GM04503 (cell line): Measurements from ENCODE around the gene AKR1C2.
"Not testable (repeated sequence)": the region's sequence is repeated elsewhere in the genome, so short reads cannot be mapped to it uniquely, and the experiment has no call there.

Experiments used
- DNase-seq: peaks from one replicate; pipeline ENCODE4 v3.0.0-alpha.2; 2012; ENCODE audit warnings: low read depth

The AKR1C2 gene

DNA sequence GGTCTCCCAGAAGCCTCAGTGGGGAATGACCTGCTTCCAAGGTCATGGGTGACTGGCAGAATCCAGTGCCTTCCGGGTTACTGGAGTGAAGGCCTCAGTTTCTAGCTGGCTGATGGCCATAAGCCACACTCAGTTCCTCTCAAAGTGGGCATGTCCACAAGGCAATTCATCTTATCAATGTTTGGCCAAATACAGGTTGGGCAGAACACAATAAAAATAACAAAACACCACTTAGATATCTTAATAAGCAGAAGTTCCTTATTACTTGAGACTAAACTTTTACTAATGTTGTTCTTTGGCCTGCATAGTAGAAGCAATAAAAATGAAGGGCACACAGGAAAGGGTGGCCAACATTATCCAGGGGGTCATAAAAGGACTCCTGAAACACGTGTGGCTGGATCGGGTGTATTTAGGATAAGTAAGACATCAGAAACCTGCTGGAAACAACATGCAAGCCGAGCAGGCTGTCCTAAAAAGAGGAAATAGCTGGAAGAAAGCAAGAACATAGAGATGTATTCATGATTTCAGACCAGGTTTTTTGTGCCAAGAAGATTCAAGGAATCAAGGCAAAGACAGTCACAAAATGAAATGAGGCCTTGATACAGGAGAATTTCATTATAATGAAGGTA, 19.6 kb upstream of the AKR1C2 start:
- DNase-seq = no peak

DNA sequence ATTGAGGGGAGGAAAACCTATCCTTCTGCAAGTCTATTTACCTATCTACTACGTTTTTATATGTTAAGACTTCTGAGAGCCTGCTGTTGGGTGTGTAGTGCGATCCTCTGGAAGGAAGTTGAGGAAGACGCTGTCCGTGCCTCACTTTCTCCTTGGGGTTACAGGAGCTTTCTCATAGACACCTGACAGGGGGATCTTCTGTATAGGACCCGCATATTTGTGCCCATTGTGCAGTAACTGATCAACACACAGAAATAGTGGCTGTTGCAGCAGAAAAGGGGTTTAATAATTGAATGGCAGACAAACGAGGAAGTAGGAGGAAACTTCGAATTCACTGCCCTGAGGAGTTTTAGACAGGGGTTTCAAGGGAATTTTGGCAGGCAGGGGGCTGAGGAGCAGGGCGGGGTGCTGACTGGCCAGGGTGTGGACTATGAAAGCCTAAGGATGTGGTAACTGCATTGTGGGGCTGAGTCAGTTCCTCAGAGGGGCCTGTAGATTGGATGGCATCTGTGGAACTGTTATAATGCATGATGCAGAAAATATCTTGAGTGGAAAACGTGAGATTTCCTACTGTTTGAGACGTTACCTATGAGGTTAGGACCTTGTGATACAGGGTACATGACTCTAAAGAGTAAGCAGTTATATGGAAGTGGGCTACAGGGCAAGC, 18.1 kb upstream of the AKR1C2 start:
- DNase-seq = not testable (repeated sequence)

DNA sequence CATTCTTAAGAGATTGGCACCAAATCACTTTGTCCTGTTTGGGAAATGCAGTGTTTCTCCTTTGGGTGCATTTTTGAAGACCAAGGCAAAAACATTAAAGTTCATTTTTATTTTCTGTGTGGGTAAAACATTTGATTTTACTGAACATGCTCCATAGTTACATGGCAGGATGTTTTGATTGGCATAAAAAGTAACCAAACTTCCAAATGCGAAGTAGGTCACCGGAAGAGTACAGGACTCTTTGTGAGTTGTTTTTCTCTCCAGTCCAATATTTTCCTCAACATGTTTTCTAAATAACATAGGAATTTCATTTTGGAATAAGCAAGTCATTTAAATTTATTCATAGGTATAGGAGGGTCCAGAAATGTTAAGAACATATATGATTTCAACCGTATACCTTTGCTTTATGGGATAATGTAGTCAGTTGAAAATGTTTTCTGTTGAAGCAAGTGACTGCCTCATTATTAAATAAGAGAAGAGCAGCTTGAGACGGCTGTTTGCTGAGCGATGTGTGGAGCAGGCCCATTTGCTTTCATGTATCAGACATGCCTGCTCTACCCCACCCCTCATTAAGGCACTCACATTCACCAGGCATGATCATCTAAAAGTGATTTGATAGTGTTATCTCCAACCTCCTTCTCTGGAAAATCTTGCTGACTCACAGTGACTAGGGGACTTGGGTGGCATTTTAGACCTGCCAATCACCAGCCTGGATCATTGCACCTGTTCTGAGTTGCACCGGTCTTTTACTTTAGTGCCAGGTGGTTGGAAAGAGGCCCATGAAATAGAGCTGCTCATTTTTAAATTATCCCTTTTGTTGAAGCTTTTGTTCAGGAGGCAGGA, 16.3 kb upstream of the AKR1C2 start:
- not testable (repeated sequence) for DNase-seq

DNA sequence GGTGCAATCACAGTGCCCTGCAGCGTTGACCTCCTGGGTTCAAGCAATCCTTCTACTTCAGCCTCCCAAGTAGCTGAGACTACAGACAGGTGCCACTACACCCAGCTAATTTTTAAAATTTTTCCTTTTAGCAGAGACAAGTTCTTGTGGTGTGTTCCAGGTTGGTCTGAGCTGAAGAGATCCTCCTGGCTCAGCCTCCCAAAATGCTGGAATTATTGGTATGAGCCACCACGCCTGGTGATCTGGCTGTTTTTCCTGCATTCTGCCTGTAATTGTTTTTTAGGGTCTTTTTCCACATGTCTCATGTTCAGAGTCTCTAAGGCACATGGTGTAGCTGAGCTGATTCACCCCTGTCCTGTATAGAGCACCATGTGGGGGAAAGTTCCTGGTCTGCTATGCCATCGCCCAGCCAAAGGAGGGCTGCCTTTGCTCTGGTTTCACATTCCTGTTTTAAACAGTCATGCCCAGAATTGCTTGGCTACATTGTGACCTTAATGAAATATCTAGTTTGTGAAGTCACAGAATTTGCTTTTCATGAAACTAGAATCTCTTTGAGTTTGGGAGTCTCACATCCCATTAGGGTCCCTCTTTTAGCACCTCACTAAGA, 15.1 kb upstream of the AKR1C2 start:
- DNase-seq = peak; percentile 50

DNA sequence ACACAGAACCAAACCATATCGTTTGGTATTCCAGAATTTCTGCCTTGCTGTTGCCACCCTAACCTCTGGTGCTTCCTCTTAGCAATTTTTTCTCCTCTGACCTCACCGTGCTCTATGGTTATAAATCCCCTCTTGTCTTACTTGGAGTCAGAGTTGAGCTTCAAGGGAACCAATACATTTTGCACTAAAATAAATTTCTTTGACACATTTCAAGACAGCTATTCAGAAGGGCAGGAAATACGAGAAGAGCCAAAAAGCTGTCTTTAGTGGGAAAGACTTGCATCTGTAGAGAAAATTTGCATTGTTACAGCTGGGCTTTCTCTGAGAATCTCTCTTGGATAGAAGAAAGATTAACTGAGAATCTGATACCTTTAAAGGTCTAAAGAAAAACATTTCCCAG, 14.5 kb upstream of the AKR1C2 start:
- DNase-seq = no peak

DNA sequence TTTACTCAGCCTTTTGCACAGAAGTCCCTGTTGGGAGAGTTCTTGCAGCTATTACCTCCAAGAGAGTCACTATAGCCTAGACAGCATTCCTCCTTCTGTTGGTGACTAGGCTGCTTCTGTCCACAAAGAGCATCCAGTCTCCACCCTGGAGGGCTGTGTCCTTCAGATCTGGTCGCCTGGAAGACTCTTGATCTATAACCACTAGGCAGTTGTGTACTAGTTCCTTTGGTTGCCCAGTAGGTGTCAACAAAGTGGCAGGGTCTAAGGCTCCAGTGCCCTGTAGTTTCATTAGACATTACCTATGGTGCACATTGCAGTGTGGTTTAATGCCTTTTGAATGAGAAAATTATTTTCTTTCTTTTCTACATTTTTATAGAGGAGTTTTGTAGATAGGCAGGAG, 11.3 kb upstream of the AKR1C2 start:
- DNase-seq = no peak

DNA sequence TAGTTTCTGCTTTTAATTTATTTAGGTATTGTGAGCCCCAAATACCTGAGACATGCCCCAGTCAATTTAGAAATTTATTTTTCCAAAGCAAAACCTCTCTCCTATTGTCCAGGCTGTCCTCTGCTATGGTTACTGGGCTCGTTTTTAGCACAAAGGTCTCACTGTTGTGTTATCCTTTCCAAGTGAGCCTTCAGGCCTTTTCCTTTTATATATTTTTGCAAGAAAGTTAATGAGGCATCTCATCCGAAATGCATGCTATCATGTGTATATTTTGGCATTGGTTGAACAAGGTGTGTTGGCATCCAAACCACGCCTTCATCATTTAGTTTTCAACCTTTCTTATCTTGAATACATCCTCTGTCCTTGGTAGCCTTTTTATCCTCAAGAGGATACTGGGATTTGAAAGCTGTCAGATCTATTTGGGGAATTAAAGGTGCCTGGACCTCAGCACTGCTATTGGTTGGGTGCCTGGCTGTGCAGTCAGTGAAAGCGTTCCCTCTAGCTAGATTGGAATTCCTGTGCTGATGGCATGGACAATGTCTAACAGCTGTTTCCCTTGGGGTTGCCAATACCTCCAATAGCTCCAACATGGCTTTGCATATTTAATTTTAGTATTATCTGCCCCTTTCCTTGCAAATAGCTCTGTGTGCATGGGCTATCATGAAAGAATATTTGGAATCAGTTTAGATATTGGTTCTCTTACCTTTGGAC, 10.7 kb upstream of the AKR1C2 start:
- not testable (repeated sequence) for DNase-seq

DNA sequence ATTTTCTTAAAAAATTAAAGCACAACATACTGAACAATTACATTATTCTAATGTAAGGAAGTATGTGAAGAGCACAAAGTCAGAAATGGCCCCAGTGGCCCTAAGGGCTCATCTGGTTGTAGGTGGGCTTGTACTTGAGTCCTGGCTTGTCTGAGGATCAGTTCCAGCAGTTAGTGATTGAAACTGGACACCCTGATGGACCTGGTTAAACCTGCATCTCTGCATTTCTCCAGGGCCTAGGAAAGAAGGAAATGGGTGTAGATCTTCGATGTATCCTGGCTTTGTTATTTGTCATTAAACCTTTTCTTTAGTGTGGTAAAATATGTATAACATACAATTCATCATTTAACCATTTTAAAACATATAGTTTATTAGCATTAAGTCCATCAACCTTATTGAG, 9.7 kb upstream of the AKR1C2 start:
- no peak for DNase-seq

DNA sequence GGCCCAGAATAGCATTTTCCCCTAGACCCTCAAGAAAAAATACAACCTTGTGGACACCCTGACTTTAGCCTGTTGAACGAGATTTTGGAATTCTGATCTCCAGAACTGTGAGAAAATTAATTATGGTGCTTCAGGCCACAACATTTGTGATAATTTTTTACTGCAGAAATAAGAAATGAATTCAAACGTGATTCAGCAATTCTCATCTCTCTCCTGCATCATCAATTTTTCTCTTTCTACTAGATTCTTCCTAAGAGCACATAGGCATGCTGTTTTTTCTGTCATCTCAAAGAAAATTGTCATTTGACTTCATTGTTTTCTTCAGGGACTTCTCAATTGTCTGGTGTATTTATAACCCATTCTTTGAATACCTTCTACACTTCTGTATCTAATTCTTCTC, 8.9 kb upstream of the AKR1C2 start:
- DNase-seq = no peak

DNA sequence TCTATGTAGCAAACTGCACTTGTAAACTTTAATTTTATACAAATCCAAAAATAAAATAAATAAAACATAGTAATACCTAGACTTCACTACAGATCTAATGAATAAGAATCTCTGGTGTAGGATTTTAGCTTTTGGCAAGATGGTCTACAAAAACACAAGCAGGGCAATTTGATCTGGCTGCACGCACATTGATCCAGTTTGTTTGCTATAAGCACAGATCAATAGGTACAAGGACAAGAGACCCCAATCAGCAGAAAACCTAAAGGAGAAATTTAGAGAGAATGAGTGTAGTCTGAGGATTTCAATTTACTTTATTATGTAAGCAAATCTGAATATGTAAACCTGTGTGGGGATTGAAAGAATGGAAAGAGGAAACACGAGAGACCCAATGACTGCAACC, 7.7 kb upstream of the AKR1C2 start:
- DNase-seq = not testable (repeated sequence)

DNA sequence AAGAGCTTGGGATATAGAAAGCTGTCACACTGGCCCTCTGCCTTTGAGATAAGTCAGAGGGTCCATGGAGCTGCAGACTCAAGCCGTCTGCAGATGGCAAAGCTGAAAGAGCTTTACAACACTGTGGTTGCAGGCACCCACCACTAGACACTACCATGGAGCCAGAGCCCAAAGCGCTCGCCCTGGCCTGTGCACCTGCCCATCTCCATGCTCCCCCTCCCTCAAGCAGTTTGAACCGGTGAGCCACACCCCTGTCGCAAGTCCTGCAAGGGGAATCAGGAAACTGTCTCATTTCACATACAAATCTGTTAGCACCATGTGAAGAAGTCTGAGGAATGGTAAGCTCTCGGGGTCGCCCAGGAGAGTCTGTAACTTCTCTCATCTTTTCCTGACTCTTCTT, 6.4 kb upstream of the AKR1C2 start:
- DNase-seq = not testable (repeated sequence)

DNA sequence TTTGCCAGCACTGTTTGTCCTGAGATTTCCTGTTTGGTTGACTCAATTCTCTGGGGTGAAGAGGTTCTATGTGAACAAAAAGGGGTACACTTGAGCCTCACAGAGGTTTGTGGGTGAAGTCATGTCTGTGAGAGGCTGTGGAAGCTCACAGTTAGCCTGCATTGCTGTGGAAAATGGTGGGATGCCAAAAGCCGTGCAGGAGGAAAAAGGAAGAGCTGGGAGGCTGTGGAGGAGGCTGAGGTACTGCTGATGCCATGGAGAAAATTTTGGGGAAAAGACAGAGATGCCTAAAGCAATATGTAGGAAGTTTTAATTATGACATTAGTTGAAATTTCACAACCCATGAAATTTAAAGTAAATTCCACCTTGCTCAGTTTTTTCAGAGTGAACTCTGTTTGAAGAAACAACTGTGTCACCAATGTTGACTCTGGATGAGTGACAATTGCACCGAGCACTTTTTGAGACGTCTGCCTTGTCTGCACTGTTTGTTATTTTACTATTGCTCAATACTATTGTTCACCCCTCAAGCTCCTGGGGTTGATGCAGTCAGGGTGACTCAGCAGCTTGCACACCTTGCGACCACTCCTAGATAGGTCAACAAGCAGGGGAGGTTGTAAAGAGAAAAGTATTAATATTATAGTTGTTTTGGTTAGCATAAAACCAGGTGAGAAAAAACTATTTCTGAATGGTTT, 5.3 kb upstream of the AKR1C2 start:
- not testable (repeated sequence) for DNase-seq

DNA sequence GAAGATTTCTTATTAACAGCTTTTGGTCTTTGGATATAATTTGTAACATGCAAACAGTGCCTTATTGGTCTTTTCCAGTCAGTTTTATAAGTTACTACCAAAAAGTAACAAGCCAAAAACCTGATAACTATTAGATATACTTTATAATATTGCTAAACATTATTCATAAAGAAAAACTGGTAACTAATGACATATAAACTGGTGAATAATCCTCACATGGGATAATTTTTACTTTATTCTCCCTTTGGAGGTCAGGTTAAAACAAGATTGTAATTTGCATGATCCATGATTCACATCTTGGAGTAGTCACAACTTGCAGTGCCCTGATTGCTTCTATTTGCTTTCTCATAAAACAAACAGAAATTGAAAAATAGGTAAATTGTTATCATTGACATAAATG, 844 bp upstream of the AKR1C2 start:
- not testable (repeated sequence) for DNase-seq

DNA sequence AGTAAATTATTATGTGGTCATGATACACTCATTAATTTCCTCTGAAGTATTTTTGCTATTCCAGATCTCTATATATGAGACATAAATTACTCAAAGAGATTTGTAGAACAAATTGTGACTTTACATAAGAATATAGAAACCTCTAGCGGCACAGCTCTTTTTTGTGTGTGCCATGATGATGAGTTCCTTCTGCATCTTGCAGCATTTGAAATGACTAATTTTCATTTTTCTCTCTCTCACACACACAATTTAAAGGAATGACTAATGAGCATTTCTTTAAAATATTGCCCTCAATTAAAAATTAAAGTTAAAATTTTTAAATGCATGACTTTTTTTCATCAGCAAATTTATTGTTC, 351 bp upstream of the AKR1C2 start:
- DNase-seq = not testable (repeated sequence)

DNA sequence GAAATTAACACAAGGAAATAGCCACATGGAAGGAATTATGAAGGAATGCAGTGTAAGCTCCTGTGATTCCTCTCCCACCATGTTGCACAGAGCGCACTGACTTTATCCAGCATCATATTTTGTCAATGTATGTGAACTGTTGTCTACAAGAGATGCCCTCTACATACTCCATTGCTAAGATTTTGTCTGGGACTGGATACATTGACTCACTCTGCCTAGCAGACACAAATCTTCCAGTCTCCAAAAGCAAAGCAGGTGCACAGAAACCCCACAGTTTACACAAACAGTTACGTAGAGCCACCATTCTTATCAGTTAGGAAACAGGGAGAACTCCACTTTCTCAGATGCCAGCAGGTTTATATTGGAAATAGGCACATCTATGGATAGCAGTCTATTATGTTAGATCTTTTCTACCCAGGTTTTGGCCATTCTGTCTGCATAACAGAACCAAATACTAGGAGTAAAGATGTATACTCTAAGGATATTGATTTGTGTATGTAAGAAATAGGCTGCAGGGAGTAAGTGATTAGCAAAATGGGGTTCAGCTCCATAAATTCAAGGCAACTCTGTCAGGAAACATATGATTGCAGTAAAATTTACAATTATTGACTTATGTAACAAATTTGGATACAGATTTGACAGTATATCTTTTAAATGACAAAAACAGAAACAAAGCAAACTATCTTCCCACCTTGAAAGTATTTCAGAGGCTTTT, 1.5 kb downstream of the AKR1C2 start:
- DNase-seq = no peak

DNA sequence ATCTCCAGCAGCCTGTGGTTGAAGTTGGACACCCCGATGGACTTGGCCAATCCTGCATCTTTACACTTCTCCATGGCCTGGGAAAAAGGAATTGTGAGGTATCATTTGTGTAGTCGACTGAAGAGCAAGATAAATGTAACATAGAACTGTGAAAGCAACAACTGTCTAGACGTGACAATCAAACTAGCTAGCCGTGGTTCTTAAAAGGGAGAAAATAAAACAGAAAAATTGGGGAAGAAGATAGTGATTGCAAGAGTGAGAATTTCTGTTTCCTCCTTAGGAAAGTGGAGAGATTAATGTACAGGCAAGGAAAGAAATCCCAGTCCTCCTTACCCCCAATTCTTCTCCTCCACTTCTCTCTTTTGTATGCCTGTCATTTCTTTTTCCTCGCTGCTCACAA, 5.0 kb downstream of the AKR1C2 start:
- DNase-seq = no peak

DNA sequence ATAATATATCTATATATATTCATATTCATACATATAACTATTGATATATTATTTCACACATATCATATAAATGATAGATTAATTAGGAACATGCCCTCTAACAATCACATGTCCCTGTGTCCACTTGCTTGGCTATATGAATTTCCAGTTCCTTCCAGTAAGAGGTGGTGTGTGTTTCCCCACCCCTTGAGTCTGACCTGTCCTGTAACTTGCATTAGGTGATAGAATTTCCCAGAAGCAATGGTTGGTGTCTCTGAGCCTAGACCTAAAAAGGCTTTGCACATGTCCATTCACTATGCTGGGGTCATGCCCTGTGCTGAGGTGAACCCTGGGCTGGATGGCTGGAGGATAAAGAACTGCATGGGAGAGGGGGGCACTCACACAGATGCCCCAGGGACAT, 9.4 kb downstream of the AKR1C2 start:
- DNase-seq = not testable (repeated sequence)

DNA sequence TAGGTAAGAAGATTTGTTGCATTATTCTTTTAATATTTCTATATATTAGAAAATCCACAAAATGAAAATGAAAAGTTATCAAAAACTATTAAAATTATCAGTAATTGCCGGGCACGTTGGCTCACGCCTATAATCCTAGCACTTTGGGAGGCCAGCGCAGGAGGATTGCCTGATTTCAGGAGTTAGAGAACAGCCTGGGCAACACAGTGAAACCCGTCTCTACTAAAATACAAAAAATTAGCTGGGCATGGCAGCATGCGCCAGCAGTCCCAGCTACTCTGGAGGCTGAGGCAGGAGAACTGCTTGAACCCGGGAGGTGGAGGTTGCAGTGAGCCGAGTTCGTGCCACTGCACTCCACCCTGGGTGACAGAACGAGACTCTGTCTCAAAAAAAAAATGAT, 11.1 kb downstream of the AKR1C2 start:
- not testable (repeated sequence) for DNase-seq

DNA sequence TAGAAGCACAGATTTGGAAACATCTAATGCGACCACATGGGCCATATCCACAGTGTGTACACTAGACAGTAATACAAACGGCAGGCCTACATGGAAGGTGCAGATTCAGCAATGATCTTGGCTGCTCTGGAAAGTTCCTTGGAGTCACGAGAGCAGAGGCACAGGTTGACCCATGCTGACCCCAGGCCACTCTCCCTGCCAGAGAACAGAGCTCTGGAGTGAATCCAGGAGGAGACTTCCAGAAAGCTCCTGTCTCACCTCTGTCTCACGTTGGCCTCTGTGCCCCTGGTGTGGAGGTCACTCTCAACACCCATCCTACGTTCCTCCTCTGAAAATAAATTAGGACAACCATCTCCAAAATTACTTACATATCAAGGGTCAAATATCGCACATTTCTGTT, 12.2 kb downstream of the AKR1C2 start:
- not testable (repeated sequence) for DNase-seq

DNA sequence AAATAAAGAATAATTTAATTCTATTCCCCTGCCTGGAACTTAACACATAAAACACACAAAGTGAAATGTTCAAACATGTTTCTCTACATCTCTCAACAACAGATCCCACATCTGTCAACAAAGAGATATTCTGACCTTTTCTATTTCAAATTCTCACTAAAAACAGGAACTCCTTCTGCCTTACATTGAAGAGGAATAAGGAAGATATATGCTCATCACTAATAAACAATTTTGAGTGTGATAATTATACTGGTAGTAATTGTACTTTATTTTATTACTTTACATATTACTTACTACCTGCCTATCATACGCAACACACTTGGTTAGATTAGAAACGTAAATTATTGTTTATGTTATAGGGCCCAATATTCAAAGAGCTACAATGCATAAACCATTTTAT, 13.4 kb downstream of the AKR1C2 start:
- no peak for DNase-seq
